ENCODE data around the gene ADPGK. TPM values are rescaled to one million over a fixed set of nuclear protein-coding genes. Genes with fewer than 3 reads are reported as not detected.

ADPGK gene
- total RNA-seq, 1 experiment from 2014 or later: 52.9 TPM

DNA sequence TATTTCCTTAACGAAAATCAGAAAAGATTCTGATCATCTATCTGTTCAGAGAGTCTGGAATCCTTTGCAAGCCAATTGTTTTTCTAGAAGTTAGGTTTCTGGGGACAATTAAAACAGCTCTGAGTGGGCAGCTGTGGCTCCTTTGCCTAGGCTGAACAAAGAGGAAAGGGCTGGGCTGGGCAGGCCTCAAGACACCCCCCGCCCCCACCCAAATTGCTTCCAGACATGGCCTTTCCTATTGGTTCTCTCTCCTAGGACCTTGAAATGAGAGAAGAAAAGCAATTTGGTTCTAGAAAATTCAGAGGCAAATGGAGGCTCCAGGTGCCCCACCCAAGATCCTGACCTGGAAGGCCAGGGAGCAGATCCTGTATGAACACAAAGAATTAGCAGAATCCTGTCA is 2.3 kb upstream of the ADPGK start:
- no peak for DNase-seq
- Histone ChIP-seq H3K4me3 (ENCODE audit: low read length) (no peak overlapping the region), H3K9ac (ENCODE audit: low read length) (no peak overlapping the region), H3K36me3 (ENCODE audit: low read depth, low read length) (no peaks in the 10 kb centered on the region), H3K4me1 (ENCODE audit: insufficient read depth, low read length) (peaks cover 6% of the 10 kb centered on the region), H3K9me2 (replicated peaks; ENCODE audit: low read length) (no peaks in the 10 kb centered on the region), H4K20me1 (ENCODE audit: low read length) (no peaks in the 10 kb centered on the region), H3K27me3 (ENCODE audit: low read length) (peaks cover 17% of the 10 kb centered on the region), H3K27ac (ENCODE audit: low read length) (no peak overlapping the region), H3F3A (ENCODE audit: low read length, unreplicated experiment) (no peaks in the 10 kb centered on the region), H3K9me3 (ENCODE audit: low read length) (no peaks in the 10 kb centered on the region), H3K4me2 (ENCODE audit: low read length) (no peak overlapping the region), H3K79me2 (ENCODE audit: low read length) (peaks cover 26% of the 10 kb centered on the region), H2AFZ (ENCODE audit: low read length) (no peak overlapping the region)
- BruUV-seq (replicated peaks): no TSS peak
- CTCF ChIA-PET: no interaction called here
- no peak for ATAC-seq
- intact Hi-C loops (cut with micrococcal nuclease): no loop called here
- POLR2A ChIA-PET (ENCODE audit: unreplicated experiment): no interaction called here
- TF ChIP-seq, protein P1, sequence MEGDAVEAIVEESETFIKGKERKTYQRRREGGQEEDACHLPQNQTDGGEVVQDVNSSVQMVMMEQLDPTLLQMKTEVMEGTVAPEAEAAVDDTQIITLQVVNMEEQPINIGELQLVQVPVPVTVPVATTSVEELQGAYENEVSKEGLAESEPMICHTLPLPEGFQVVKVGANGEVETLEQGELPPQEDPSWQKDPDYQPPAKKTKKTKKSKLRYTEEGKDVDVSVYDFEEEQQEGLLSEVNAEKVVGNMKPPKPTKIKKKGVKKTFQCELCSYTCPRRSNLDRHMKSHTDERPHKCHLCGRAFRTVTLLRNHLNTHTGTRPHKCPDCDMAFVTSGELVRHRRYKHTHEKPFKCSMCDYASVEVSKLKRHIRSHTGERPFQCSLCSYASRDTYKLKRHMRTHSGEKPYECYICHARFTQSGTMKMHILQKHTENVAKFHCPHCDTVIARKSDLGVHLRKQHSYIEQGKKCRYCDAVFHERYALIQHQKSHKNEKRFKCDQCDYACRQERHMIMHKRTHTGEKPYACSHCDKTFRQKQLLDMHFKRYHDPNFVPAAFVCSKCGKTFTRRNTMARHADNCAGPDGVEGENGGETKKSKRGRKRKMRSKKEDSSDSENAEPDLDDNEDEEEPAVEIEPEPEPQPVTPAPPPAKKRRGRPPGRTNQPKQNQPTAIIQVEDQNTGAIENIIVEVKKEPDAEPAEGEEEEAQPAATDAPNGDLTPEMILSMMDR (conservative IDR thresholded peaks at IDR 0.05; ENCODE audit: low read depth, low read length): no peak
- no peak for TF ChIP-seq EZH2 (IDR thresholded peaks at IDR 0.05; ENCODE audit: low read length, unreplicated experiment)
- no peak for TF ChIP-seq EZH2phosphoT487 (IDR thresholded peaks at IDR 0.05; ENCODE audit: borderline replicate concordance, low read length)

- POLR2A ChIA-PET (ENCODE audit: unreplicated experiment): no interaction called here
- H3K4me2 ChIP-seq (ENCODE audit: low read length): no peak overlapping the region
- no peak overlapping the region for H3K27ac ChIP-seq (ENCODE audit: low read length)
- no peak for TF ChIP-seq EZH2phosphoT487 (IDR thresholded peaks at IDR 0.05; ENCODE audit: borderline replicate concordance, low read length)
- TF ChIP-seq EZH2 (IDR thresholded peaks at IDR 0.05; ENCODE audit: low read length, unreplicated experiment): no peak
- TF ChIP-seq, protein P1 (conservative IDR thresholded peaks at IDR 0.05; ENCODE audit: low read depth, low read length): no peak
- no peaks in the 10 kb centered on the region for H3K9me2 ChIP-seq (replicated peaks; ENCODE audit: low read length)
- H3K4me3 ChIP-seq (ENCODE audit: low read length): no peak overlapping the region
- H3K9me3 ChIP-seq (ENCODE audit: low read length): no peaks in the 10 kb centered on the region
- BruUV-seq (replicated peaks): no TSS peak
- no peak overlapping the region for H3K9ac ChIP-seq (ENCODE audit: low read length)
- intact Hi-C loops (cut with micrococcal nuclease): no loop called here
- H3K27me3 ChIP-seq (ENCODE audit: low read length): peaks cover 13% of the 10 kb centered on the region
- no peaks in the 10 kb centered on the region for H3F3A ChIP-seq (ENCODE audit: low read length, unreplicated experiment)
- H4K20me1 ChIP-seq (ENCODE audit: low read length): no peaks in the 10 kb centered on the region
- ATAC-seq (no peak), DNase-seq (no peak)
- H3K4me1 ChIP-seq (ENCODE audit: insufficient read depth, low read length): peaks cover 6% of the 10 kb centered on the region
- no peaks in the 10 kb centered on the region for H3K36me3 ChIP-seq (ENCODE audit: low read depth, low read length)
- H3K79me2 ChIP-seq (ENCODE audit: low read length): peaks cover 30% of the 10 kb centered on the region
- no peak overlapping the region for H2AFZ ChIP-seq (ENCODE audit: low read length)
- CTCF ChIA-PET: no interaction called here
Observed at GRCh38 chr15:72785432-72785831, 1.9 kb upstream of the ADPGK start.

DNA sequence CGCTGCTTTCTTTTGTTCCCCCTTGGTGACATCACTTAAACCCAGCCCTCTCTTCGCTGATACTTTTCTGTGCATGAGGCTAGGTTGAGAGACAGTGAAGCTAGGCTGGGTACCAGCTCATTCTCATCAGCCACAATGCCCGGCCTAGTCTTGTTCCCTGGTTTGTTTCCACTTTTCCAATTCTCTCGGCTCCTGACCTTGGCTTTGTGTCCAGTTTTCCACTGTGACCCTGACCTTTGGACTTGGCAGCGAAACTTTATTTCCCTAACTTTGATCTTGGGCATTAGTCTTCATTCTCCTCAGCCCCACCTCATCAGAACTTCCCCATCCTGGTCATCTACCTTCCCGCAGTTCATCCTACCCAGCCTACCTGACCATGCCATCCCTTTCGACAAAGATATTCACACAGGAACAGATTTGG is 908 bp upstream of the ADPGK start:
- intact Hi-C loops (cut with micrococcal nuclease): no loop called here
- TF ChIP-seq EZH2 (IDR thresholded peaks at IDR 0.05; ENCODE audit: low read length, unreplicated experiment) (no peak), EZH2phosphoT487 (IDR thresholded peaks at IDR 0.05; ENCODE audit: borderline replicate concordance, low read length) (no peak)
- TF ChIP-seq, protein P1 (conservative IDR thresholded peaks at IDR 0.05; ENCODE audit: low read depth, low read length): no peak
- peaks cover 6% of the 10 kb centered on the region; the same call in 1 of the 2 replicates for H3K36me3 ChIP-seq (ENCODE audit: low read depth, low read length)
- H3K9ac ChIP-seq (ENCODE audit: low read length): peak overlapping the region; percentile 95; the same call in 1 of the 2 replicates
- no peak for ATAC-seq
- H3K27me3 ChIP-seq (ENCODE audit: low read length): peaks cover 7% of the 10 kb centered on the region
- no peak for DNase-seq
- no peaks in the 10 kb centered on the region for H3K9me3 ChIP-seq (ENCODE audit: low read length)
- H3F3A ChIP-seq (ENCODE audit: low read length, unreplicated experiment): no peaks in the 10 kb centered on the region
- H3K27ac ChIP-seq (ENCODE audit: low read length): no peak overlapping the region
- BruUV-seq (replicated peaks): no TSS peak
- peaks cover 6% of the 10 kb centered on the region for H3K4me1 ChIP-seq (ENCODE audit: insufficient read depth, low read length)
- peak overlapping the region; percentile 97 for H3K4me3 ChIP-seq (ENCODE audit: low read length)
- peak overlapping the region; percentile 94 for H3K4me2 ChIP-seq (ENCODE audit: low read length)
- H4K20me1 ChIP-seq (ENCODE audit: low read length): no peaks in the 10 kb centered on the region
- peak overlapping the region; percentile 99 for H2AFZ ChIP-seq (ENCODE audit: low read length)
- CTCF ChIA-PET: no interaction called here
- H3K9me2 ChIP-seq (replicated peaks; ENCODE audit: low read length): no peaks in the 10 kb centered on the region
- H3K79me2 ChIP-seq (ENCODE audit: low read length): peaks cover 40% of the 10 kb centered on the region
- POLR2A ChIA-PET (ENCODE audit: unreplicated experiment): no interaction called here

Measured in PC-3 (cell line).